ENCODE results near the gene IMPA2.

IMPA2 gene

GRCh38 chr18:12000072-12000659 is 18.9 kb downstream of the IMPA2 start:
- Histone ChIP-seq H3K4me3 (ENCODE audit: low read length) (no peak overlapping the region), H4K20me1 (ENCODE audit: insufficient read depth, low read length) (no peaks in the 10 kb centered on the region), H3K4me1 (ENCODE audit: low read length) (peaks cover 11% of the 10 kb centered on the region), H3K27me3 (ENCODE audit: low read depth, low read length) (no peaks in the 10 kb centered on the region), H3K79me2 (ENCODE audit: low read length) (no peaks in the 10 kb centered on the region), H2AFZ (ENCODE audit: low read depth, low read length) (no peak overlapping the region), H3K36me3 (replicated peaks; ENCODE audit: low read depth, low read length) (peaks cover 2% of the 10 kb centered on the region), H3K4me2 (ENCODE audit: low read length) (no peak overlapping the region), H3K9me3 (ENCODE audit: insufficient read depth, low read length) (no peaks in the 10 kb centered on the region), H3K27ac (ENCODE audit: low read length) (no peak overlapping the region), H3K9ac (ENCODE audit: low read length) (no peak overlapping the region)
- TF ChIP-seq EZH2phosphoT487 (IDR thresholded peaks at IDR 0.05; ENCODE audit: low read depth) (no peak), CTCF (IDR thresholded peaks at IDR 0.05; ENCODE audit: low read depth, low read length) (no peak)

DNA sequence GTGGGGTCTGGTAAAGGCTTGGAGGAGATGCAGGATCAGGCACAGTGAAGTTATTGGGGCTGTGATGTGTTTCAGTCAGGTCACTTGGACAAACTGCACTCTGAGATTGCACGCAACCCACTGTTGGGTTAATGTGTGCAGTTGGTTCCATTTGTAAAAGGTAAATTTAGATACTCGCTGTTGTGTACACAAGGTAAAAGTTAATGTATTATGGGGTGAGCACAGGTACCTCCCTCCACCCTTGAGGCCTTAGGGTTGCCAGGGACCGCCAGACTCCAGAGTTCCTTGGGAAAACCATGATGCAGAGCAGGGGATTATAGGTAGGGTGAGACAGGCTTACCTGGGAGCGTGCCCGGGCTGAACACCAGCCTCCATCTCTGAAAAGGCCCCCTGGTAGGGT is 20.1 kb downstream of the IMPA2 start:
- Histone ChIP-seq H4K20me1 (ENCODE audit: insufficient read depth, low read length) (no peaks in the 10 kb centered on the region), H2AFZ (ENCODE audit: low read depth, low read length) (no peak overlapping the region), H3K27ac (ENCODE audit: low read length) (no peak overlapping the region), H3K9ac (ENCODE audit: low read length) (no peak overlapping the region), H3K79me2 (ENCODE audit: low read length) (no peaks in the 10 kb centered on the region), H3K9me3 (ENCODE audit: insufficient read depth, low read length) (no peaks in the 10 kb centered on the region), H3K27me3 (ENCODE audit: low read depth, low read length) (no peaks in the 10 kb centered on the region), H3K4me2 (ENCODE audit: low read length) (no peak overlapping the region), H3K36me3 (replicated peaks; ENCODE audit: low read depth, low read length) (peaks cover 2% of the 10 kb centered on the region), H3K4me1 (ENCODE audit: low read length) (no peaks in the 10 kb centered on the region), H3K4me3 (ENCODE audit: low read length) (no peak overlapping the region)
- TF ChIP-seq CTCF (IDR thresholded peaks at IDR 0.05; ENCODE audit: low read depth, low read length): no peak
- no peak for TF ChIP-seq EZH2phosphoT487 (IDR thresholded peaks at IDR 0.05; ENCODE audit: low read depth)

GRCh38 chr18:12003894-12004293 is 22.6 kb downstream of the IMPA2 start:
- no peaks in the 10 kb centered on the region for H3K9me3 ChIP-seq (ENCODE audit: insufficient read depth, low read length)
- no peaks in the 10 kb centered on the region for H4K20me1 ChIP-seq (ENCODE audit: insufficient read depth, low read length)
- no peak overlapping the region for H3K4me2 ChIP-seq (ENCODE audit: low read length)
- peaks cover 2% of the 10 kb centered on the region for H3K36me3 ChIP-seq (replicated peaks; ENCODE audit: low read depth, low read length)
- no peaks in the 10 kb centered on the region for H3K27me3 ChIP-seq (ENCODE audit: low read depth, low read length)
- H2AFZ ChIP-seq (ENCODE audit: low read depth, low read length): no peak overlapping the region
- H3K27ac ChIP-seq (ENCODE audit: low read length): no peak overlapping the region
- no peak for TF ChIP-seq CTCF (IDR thresholded peaks at IDR 0.05; ENCODE audit: low read depth, low read length)
- no peak for TF ChIP-seq EZH2phosphoT487 (IDR thresholded peaks at IDR 0.05; ENCODE audit: low read depth)
- H3K9ac ChIP-seq (ENCODE audit: low read length): no peak overlapping the region
- no peaks in the 10 kb centered on the region for H3K79me2 ChIP-seq (ENCODE audit: low read length)
- no peak overlapping the region for H3K4me3 ChIP-seq (ENCODE audit: low read length)
- no peaks in the 10 kb centered on the region for H3K4me1 ChIP-seq (ENCODE audit: low read length)

DNA sequence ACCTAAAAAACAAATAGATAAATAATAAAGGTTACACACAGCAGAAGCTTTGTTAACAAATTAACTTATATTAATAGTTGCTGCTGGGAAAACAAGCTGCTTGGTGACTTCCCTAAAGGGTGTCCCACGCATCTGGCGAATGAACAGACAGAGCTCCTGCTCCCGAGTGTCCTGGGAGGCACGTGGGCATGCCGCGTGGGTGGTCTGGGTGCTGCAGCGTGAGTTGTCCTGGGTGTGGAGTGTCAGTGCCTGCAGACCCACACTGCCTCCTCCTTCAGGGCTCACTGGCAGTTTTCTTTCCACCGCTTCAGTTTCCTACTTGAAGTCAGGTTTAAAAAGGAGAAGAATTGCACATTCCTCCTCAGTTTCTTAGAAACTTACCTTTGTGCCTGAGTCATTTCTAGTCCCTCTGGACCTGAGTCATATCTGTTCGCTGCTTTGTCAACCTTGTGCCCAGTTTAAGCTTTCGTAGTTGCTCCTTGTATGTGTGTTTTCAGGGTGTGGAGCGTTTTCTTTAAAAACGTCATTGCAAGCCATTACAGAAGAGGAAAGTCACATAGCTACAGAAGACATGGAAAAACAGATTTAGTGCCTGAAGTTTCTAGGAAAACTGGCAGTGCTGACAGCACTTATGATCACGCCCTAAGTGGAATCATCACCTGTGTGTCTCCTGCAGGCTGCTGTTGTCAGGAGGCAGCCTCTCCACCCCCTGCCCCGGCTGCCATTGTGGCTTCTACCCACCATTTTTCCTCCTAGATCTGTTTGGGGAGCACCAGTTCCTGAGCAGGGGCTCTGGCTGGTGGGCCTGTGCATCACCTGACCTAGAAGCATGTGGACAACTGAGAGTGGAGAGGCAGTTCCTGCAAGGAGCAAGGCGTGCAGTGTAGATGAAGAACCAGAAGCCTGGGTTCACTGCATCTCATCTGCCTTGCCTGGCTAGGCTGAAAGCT is 24.5 kb downstream of the IMPA2 start:
- H3K4me3 ChIP-seq (ENCODE audit: low read length): no peak overlapping the region
- no peak for TF ChIP-seq CTCF (IDR thresholded peaks at IDR 0.05; ENCODE audit: low read depth, low read length)
- no peak for TF ChIP-seq EZH2phosphoT487 (IDR thresholded peaks at IDR 0.05; ENCODE audit: low read depth)
- H3K4me1 ChIP-seq (ENCODE audit: low read length): no peaks in the 10 kb centered on the region
- no peak overlapping the region for H3K4me2 ChIP-seq (ENCODE audit: low read length)
- H4K20me1 ChIP-seq (ENCODE audit: insufficient read depth, low read length): no peaks in the 10 kb centered on the region
- H3K36me3 ChIP-seq (replicated peaks; ENCODE audit: low read depth, low read length): peaks cover 2% of the 10 kb centered on the region
- no peaks in the 10 kb centered on the region for H3K79me2 ChIP-seq (ENCODE audit: low read length)
- H2AFZ ChIP-seq (ENCODE audit: low read depth, low read length): no peak overlapping the region
- no peak overlapping the region for H3K9ac ChIP-seq (ENCODE audit: low read length)
- no peaks in the 10 kb centered on the region for H3K9me3 ChIP-seq (ENCODE audit: insufficient read depth, low read length)
- no peak overlapping the region for H3K27ac ChIP-seq (ENCODE audit: low read length)
- no peaks in the 10 kb centered on the region for H3K27me3 ChIP-seq (ENCODE audit: low read depth, low read length)

Data from OCI-LY3 (cell line).